Neural cell (in vitro differentiated cells): ENCODE measurements around the gene CRB2. TPM values are rescaled to one million over a fixed set of nuclear protein-coding genes. Genes with fewer than 3 reads are reported as not detected.
"Not testable (repeated sequence)": the region's sequence is repeated elsewhere in the genome, so short reads cannot be mapped to it uniquely, and the experiment has no call there.

Experiments used
- H2AFZ ChIP-seq: fragments of 200-600, 300-800 bp; sonication (generic), shearing (Covaris generic); 2 replicates; pipeline ENCODE4 v1.6.0; 2014; ENCODE audit warnings: low read depth, mild to moderate bottlenecking, antibody characterized with exemption, low read length, moderate library complexity
- H3F3A ChIP-seq: fragments of 200-600 bp; shearing (Covaris generic); 2 replicates; pipeline ENCODE4 v1.6.1; 2016; ENCODE audit warnings: mild to moderate bottlenecking, moderate library complexity, mixed read lengths, antibody characterized with exemption, low read length; ENCODE audit not compliant: insufficient read depth, poor library complexity, severe bottlenecking
- H3K27ac ChIP-seq: fragments of 200-600, 300-800 bp; sonication (generic), shearing (Covaris generic); 2 replicates; pipeline ENCODE4 v1.5.1; 2014; ENCODE audit warnings: mild to moderate bottlenecking, low read length, moderate library complexity
- H3K27me3 ChIP-seq: fragments of 300-800, 200-600 bp; sonication (generic), shearing (Covaris generic); 2 replicates; pipeline ENCODE4 v1.6.0; 2014; ENCODE audit warnings: mild to moderate bottlenecking, low read depth, low read length, moderate library complexity; ENCODE audit not compliant: insufficient read depth
- H3K36me3 ChIP-seq: fragments of 300-800, 200-600 bp; sonication (generic), shearing (Covaris generic); 2 replicates; pipeline ENCODE4 v1.5.1; 2014; ENCODE audit warnings: mild to moderate bottlenecking, antibody characterized with exemption, low read length, moderate library complexity; ENCODE audit not compliant: insufficient read depth
- H3K4me2 ChIP-seq: fragments of 300-800, 200-600 bp; sonication (generic), shearing (Covaris generic); 2 replicates; pipeline ENCODE4 v1.6.0; 2014; ENCODE audit warnings: mild to moderate bottlenecking, low read length
- H3K4me3 ChIP-seq: fragments of 300-800, 200-600 bp; sonication (generic), shearing (Covaris generic); 2 replicates; pipeline ENCODE4 v1.5.1; 2014; ENCODE audit warnings: mild to moderate bottlenecking, low read length, moderate library complexity
- H3K79me2 ChIP-seq: fragments of 200-600 bp; shearing (Covaris generic); replicated peaks from 2 replicates; pipeline ENCODE4 v1.6.0; 2014; ENCODE audit warnings: mild to moderate bottlenecking, low read length, moderate library complexity; ENCODE audit not compliant: insufficient read depth
- H3K9ac ChIP-seq: fragments of 300-800, 200-600 bp; sonication (generic), shearing (Covaris generic); 2 replicates; pipeline ENCODE4 v1.6.1; 2016; ENCODE audit warnings: mild to moderate bottlenecking, low read length, mixed read lengths
- H3K9me2 ChIP-seq: fragments of 200-600 bp; shearing (Covaris generic); 2 replicates; pipeline ENCODE4 v1.6.1; 2016; ENCODE audit warnings: mild to moderate bottlenecking, low read length, mixed read lengths; ENCODE audit not compliant: insufficient read depth
- H3K9me3 ChIP-seq: fragments of 200-600, 300-800 bp; sonication (generic), shearing (Covaris generic); 2 replicates; pipeline ENCODE4 v1.6.1; 2016; ENCODE audit warnings: mild to moderate bottlenecking, mixed run types, low read length, moderate library complexity, mixed read lengths
- H4K20me1 ChIP-seq: fragments of 200-600 bp; shearing (Covaris generic); 2 replicates; pipeline ENCODE4 v1.6.1; 2016; ENCODE audit warnings: mild to moderate bottlenecking, mixed run types; ENCODE audit not compliant: insufficient read depth
- CTCF ChIP-seq: fragments of 450-650 bp; IDR thresholded peaks from 2 replicates; pipeline ENCODE4 v1.5.1; 2014; ENCODE audit warnings: antibody characterized with exemption, mild to moderate bottlenecking, moderate library complexity; ENCODE audit not compliant: poor library complexity, severe bottlenecking
- EZH2 ChIP-seq: fragments of 200-600, 300-800 bp; shearing (Covaris generic), sonication (generic); IDR thresholded peaks from 2 replicates; pipeline ENCODE4 v1.6.1; 2014; ENCODE audit warnings: antibody characterized with exemption, low read length, borderline replicate concordance, mild to moderate bottlenecking; ENCODE audit not compliant: insufficient read depth, poor library complexity, severe bottlenecking
- MXI1 ChIP-seq: fragments of 450-650 bp; conservative IDR thresholded peaks from 2 replicates; pipeline ENCODE4 v1.6.1; 2014; ENCODE audit warnings: antibody characterized with exemption, mild to moderate bottlenecking; ENCODE audit not compliant: poor library complexity, severe bottlenecking
- POLR2AphosphoS5 ChIP-seq: IDR thresholded peaks from 2 replicates; pipeline ENCODE4 v1.6.1; 2012
- RAD21 ChIP-seq: fragments of 450-650 bp; conservative IDR thresholded peaks from 2 replicates; pipeline ENCODE4 v1.6.1; 2014; ENCODE audit warnings: antibody characterized with exemption, mild to moderate bottlenecking, moderate library complexity
- REST ChIP-seq: IDR thresholded peaks from 2 replicates; pipeline ENCODE4 v1.6.1; 2012; ENCODE audit warnings: borderline replicate concordance
- SMC3 ChIP-seq: fragments of 450-650 bp; conservative IDR thresholded peaks from 2 replicates; pipeline ENCODE4 v1.6.1; 2014; ENCODE audit warnings: antibody characterized with exemption, mild to moderate bottlenecking, moderate library complexity; ENCODE audit not compliant: poor library complexity
- TAF1 ChIP-seq: IDR thresholded peaks from 2 replicates; pipeline ENCODE4 v1.6.1; 2012; ENCODE audit warnings: low read depth
- polyA plus RNA-seq: library from polyadenylated mRNA; depleted of rRNA; stranded (reverse); fragments of >200 nt; gene quantifications from 2 replicates; pipeline ENCODE4 v1.2.3, GENCODE V29; 2014

Gene CRB2
- polyA plus RNA-seq, 1 donor from 2014 or later, result 0.32 TPM

GRCh38 chr9:123331346-123332060 lies 24.5 kb upstream of the CRB2 start:
- H2AFZ ChIP-seq, result no peak overlapping the region
- TF ChIP-seq RAD21, result no peak
- TF ChIP-seq EZH2, result no peak
- TF ChIP-seq REST, result no peak
- TF ChIP-seq TAF1, result no peak
- TF ChIP-seq POLR2AphosphoS5, result no peak
- no peak for TF ChIP-seq CTCF
- no peak for TF ChIP-seq SMC3
- H4K20me1 ChIP-seq, result no peaks in the 10 kb centered on the region
- no peak overlapping the region for H3K4me2 ChIP-seq
- H3K9me3 ChIP-seq, result no peaks in the 10 kb centered on the region
- no peaks in the 10 kb centered on the region for H3K27me3 ChIP-seq
- no peaks in the 10 kb centered on the region for H3K79me2 ChIP-seq
- no peaks in the 10 kb centered on the region for H3K36me3 ChIP-seq
- H3K27ac ChIP-seq, result no peak overlapping the region
- H3K9me2 ChIP-seq, result no peaks in the 10 kb centered on the region
- no peak overlapping the region for H3K9ac ChIP-seq
- no peaks in the 10 kb centered on the region for H3F3A ChIP-seq
- H3K4me3 ChIP-seq, result no peak overlapping the region

GRCh38 chr9:123333058-123333669 lies 22.8 kb upstream of the CRB2 start:
- H3K79me2 ChIP-seq, H3K4me3 ChIP-seq, H3K27ac ChIP-seq, H3K4me2 ChIP-seq, H3K9me3 ChIP-seq, H3K9me2 ChIP-seq, H3K9ac ChIP-seq, H3K27me3 ChIP-seq, H4K20me1 ChIP-seq, H3K36me3 ChIP-seq, H3F3A ChIP-seq, H2AFZ ChIP-seq: not testable (repeated sequence)

DNA sequence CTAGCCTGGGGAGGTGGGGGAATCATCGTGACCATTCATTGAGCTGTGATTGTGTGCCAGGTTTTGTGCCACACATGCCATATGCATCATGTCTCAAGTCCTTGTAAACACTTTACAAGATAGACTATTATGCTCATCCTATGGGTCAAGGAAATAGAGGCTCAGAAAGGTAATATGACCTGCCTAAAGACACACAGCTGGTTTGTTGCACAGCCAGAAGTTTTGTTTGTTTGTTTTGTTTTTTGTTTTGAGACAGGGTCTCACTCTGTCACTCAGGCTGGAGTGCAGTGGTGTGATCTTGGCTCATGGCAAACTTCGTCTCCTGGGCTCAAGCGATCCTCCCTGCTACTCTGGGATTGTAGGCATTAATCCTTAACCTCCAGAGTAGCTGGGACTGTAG lies 21.4 kb upstream of the CRB2 start:
- no peaks in the 10 kb centered on the region for H3K79me2 ChIP-seq
- H2AFZ ChIP-seq, result no peak overlapping the region
- no peak overlapping the region for H3K9ac ChIP-seq
- no peaks in the 10 kb centered on the region for H3K27me3 ChIP-seq
- TF ChIP-seq REST, result no peak
- TF ChIP-seq CTCF, result no peak
- TF ChIP-seq EZH2, result no peak
- TF ChIP-seq POLR2AphosphoS5, result no peak
- no peak for TF ChIP-seq SMC3
- no peak for TF ChIP-seq TAF1
- TF ChIP-seq MXI1, result no peak
- H3K4me2 ChIP-seq, result no peak overlapping the region
- H3F3A ChIP-seq, result no peaks in the 10 kb centered on the region
- H3K4me3 ChIP-seq, result no peak overlapping the region
- H3K9me2 ChIP-seq, result no peaks in the 10 kb centered on the region
- H3K27ac ChIP-seq, result no peak overlapping the region
- H3K9me3 ChIP-seq, result no peaks in the 10 kb centered on the region
- no peaks in the 10 kb centered on the region for H4K20me1 ChIP-seq
- H3K36me3 ChIP-seq, result no peaks in the 10 kb centered on the region
